ENCODE data around the gene PARD3.

DNA sequence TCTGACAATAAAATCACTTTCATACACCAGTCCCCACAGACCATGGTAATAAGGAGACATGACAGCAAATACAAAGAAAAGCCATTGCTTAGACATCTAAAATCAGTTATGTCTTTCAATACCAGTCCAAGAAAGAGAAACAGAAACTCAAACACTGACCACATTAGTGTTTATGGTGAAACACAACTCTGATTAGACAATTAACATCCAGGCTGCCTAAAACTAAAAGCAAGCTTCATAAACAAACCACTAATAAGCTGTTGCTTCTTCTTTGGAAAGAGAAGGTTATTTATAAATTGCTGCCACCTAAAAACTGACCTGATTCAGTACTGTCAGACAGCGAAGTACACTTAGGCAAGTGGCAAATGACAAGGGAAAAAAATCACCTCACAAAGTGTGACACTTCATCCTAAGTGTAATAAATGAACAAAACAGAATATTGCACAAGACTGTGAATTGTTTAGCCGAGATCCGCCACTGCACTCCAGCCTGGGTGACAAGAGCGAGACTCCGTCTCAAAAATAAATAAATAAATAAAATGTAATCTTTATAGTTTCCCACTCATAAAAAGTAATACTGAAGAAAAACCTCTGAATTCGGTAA lies 277.4 kb downstream of the PARD3 start:
- TF ChIP-seq EZH2 (IDR thresholded peaks at IDR 0.05; ENCODE audit: insufficient read depth, poor library complexity, severe bottlenecking): no peak
- no peak for TF ChIP-seq EZH2phosphoT487 (IDR thresholded peaks at IDR 0.05; ENCODE audit: insufficient read depth, low read depth)
